ENCODE data around the gene TAF8. TPM values are rescaled to one million over a fixed set of nuclear protein-coding genes. Genes with fewer than 3 reads are reported as not detected.
"Not testable (repeated sequence)": the region's sequence is repeated elsewhere in the genome, so short reads cannot be mapped to it uniquely, and the experiment has no call there.

The TAF8 gene, protein sequence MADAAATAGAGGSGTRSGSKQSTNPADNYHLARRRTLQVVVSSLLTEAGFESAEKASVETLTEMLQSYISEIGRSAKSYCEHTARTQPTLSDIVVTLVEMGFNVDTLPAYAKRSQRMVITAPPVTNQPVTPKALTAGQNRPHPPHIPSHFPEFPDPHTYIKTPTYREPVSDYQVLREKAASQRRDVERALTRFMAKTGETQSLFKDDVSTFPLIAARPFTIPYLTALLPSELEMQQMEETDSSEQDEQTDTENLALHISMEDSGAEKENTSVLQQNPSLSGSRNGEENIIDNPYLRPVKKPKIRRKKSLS
- total RNA-seq (2021), result 35.6 and 38.4 TPM in 2 replicates
- Bru-seq, nascent RNA, result percentile 77 among the genes with signal in this experiment
- BruChase-seq, experiment 1, labeled RNA remaining after a 2-hour chase, result percentile 77 among the genes with signal in this experiment
- percentile 83 among the genes with signal in this experiment for BruChase-seq, experiment 2, labeled RNA remaining after a 6-hour chase
- long read RNA-seq, partial matches to known transcripts, result 2 of 15 reads
- long read RNA-seq, other reads (novel, unspliced or antisense), result 9 of 15 reads

DNA sequence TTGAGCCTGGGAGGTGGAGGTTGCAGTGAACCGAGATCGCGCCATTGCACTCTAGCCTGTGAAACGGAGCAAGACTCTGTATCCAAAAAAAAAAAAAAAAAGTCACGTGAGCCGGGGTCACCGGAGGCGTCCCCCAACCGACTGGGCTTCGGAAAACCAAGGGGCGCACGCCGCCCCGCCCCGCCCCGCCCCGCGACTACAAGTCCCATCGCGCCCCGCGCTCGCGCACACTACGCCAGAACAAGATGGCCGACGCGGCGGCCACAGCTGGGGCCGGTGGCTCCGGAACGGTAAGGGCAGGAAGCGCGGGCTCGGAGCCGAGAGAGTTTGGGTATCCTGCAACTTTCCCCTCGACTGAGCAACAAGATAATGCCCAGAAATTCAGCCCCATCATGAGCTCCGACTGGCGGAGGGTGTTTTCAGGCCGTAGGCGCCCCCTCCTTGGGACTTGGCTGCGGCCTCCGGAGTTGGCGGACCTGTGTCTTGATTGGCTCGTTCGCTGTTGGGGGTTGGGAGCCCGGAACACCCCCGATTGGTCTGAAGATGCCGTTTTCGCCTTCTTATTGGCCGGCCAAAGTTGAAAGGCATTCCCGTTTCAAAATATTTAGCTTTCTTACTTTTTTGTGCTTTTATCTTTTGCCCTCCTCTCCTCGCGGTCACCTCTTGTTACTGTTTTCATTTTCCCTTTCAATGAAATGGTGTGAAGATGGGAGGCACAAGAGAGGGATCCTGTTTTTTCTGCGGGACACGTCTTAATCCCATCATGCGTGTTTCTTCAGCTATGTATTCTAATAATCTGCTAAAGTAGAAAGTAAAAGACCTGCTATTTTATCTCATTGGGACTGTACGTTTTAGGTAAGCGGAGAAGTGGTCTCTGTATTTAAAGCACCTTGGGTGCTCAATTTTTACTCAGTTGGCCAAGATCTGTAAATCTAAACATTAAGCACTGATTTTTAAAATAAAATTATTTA lies at the start of gene TAF8:
TSS of gene TAF8 (plus strand) at position 228 of the 971 bp plus-strand sequence. CDS start at position 246, 18 bp downstream.
- H3K27me3 ChIP-seq (ENCODE audit: insufficient read depth, low read depth), result no peaks in the 10 kb centered on the region
- no peaks in the 10 kb centered on the region for H3K9me2 ChIP-seq (ENCODE audit: insufficient read depth)
- ChIA-PET CTCF (interaction anchor here (0.6 to 1.1 kb wide), 6 partner anchors 162 to 513 kb away, joined by 4 to 10 read pairs (median 5); partner anchors contain the start of gene UBR2), POLR2A (ENCODE audit: unreplicated experiment) (interaction anchor here (0.5 to 1.2 kb wide), 11 partner anchors 10 to 829 kb away, joined by 3 to 14 read pairs (median 4); partner anchors contain the start of gene RPL7L1)
- no peaks in the 10 kb centered on the region for H3K9me3 ChIP-seq (ENCODE audit: insufficient read depth, low read depth)
- peaks cover 40% of the 10 kb centered on the region; the same call in 1 of the 2 replicates for H3F3A ChIP-seq (ENCODE audit: insufficient read depth, low read depth)
- BruUV-seq (replicated peaks), result TSS peak; percentile 42
- intact Hi-C loops (cut with micrococcal nuclease; ENCODE audit: unreplicated experiment), result no loop called here
- H3K4me3 ChIP-seq, result peak within 1 kb of the TSS; percentile 91
- TF ChIP-seq, protein P1, sequence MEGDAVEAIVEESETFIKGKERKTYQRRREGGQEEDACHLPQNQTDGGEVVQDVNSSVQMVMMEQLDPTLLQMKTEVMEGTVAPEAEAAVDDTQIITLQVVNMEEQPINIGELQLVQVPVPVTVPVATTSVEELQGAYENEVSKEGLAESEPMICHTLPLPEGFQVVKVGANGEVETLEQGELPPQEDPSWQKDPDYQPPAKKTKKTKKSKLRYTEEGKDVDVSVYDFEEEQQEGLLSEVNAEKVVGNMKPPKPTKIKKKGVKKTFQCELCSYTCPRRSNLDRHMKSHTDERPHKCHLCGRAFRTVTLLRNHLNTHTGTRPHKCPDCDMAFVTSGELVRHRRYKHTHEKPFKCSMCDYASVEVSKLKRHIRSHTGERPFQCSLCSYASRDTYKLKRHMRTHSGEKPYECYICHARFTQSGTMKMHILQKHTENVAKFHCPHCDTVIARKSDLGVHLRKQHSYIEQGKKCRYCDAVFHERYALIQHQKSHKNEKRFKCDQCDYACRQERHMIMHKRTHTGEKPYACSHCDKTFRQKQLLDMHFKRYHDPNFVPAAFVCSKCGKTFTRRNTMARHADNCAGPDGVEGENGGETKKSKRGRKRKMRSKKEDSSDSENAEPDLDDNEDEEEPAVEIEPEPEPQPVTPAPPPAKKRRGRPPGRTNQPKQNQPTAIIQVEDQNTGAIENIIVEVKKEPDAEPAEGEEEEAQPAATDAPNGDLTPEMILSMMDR (conservative IDR thresholded peaks at IDR 0.05), result no peak
- no peak for TF ChIP-seq EZH2 (IDR thresholded peaks at IDR 0.05; ENCODE audit: low read depth)
- H3K4me1 ChIP-seq (replicated peaks; ENCODE audit: insufficient read depth), result peaks cover 35% of the 10 kb centered on the region
- no peaks in the 10 kb centered on the region for H4K20me1 ChIP-seq (ENCODE audit: insufficient read depth)
- H3K36me3 ChIP-seq (ENCODE audit: low read depth), result 0 out of 2 replicates have a peak, but pooled peaks cover 19% of the 10 kb centered on the region
- H3K4me2 ChIP-seq, result peak within 1 kb of the TSS; percentile 93
- peak within 1 kb of the TSS; percentile 81 for H2AFZ ChIP-seq
- peaks cover 14% of the 10 kb centered on the region; the same call in 1 of the 2 replicates for H3K79me2 ChIP-seq (ENCODE audit: low read depth)
- H3K27ac ChIP-seq, result peak within 1 kb of the TSS; percentile 68
- DNase-seq, result peak; percentile 83 to 90

DNA sequence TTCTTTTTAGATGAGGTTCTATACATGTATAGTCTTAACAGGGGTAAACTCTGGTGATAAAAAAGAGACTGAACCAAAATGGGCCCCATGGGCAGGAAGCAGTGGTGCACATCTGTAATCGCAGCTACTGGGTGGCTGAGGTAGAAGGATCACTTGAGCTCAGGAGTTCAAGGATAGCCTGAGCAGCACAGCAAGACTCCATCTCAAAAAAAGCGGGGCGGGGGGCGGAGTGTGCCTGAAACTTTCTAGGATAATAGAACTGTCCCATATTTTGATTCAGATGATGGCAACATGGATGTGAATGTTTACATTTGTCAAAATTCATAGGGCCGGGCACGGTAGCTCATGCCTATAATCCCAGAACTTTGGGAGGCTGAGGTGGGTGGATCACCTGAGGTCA lies 48.8 kb upstream of the TAF8 start:
- CTCF ChIA-PET, result no interaction called here
- POLR2A ChIA-PET (ENCODE audit: unreplicated experiment), result interaction anchor here (0.7 kb wide), 1 partner anchor 87 kb away, joined by 12 read pairs; no protein-coding TSS in a partner anchor

DNA sequence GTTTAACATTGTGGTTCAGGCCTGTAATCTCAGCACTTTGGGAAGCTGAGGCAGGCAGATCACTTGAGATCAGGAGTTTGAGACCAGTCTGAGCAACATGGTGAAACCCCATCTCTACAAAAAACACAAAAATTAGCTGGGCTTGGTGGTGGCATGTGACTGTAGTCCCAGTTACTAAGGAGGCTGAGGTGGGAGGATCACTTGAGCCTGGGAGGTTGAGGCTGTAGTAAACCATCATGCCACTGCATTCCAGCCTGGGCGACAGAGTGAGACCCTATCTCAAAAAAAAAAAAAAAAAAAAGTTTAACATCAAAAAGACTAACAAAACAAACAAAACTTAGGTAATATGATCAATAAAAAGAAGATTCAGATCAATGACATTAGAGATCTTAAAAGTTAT lies 46.7 kb upstream of the TAF8 start:
- H3K27me3 ChIP-seq (ENCODE audit: insufficient read depth, low read depth); H3K4me3 ChIP-seq; POLR2A ChIA-PET (ENCODE audit: unreplicated experiment); H3K9me2 ChIP-seq (ENCODE audit: insufficient read depth); H3K36me3 ChIP-seq (ENCODE audit: low read depth); H3F3A ChIP-seq (ENCODE audit: insufficient read depth, low read depth); BruUV-seq (replicated peaks); H3K27ac ChIP-seq; H3K4me2 ChIP-seq; intact Hi-C loops (cut with micrococcal nuclease; ENCODE audit: unreplicated experiment); H3K4me1 ChIP-seq (replicated peaks; ENCODE audit: insufficient read depth); H2AFZ ChIP-seq; DNase-seq; CTCF ChIA-PET; H3K79me2 ChIP-seq (ENCODE audit: low read depth); H4K20me1 ChIP-seq (ENCODE audit: insufficient read depth); H3K9me3 ChIP-seq (ENCODE audit: insufficient read depth, low read depth): not testable (repeated sequence)

More for the DNA sequence above, 48.8 kb upstream of the TAF8 start:
- no TSS peak for BruUV-seq (replicated peaks)
- H3K9me3 ChIP-seq (ENCODE audit: insufficient read depth, low read depth), result no peaks in the 10 kb centered on the region
- no peaks in the 10 kb centered on the region for H3K79me2 ChIP-seq (ENCODE audit: low read depth)
- DNase-seq, result no peak
- H2AFZ ChIP-seq, result no peak overlapping the region
- no peak overlapping the region for H3K4me2 ChIP-seq
- TF ChIP-seq, protein P1 (conservative IDR thresholded peaks at IDR 0.05), result no peak
- no peak for TF ChIP-seq EZH2 (IDR thresholded peaks at IDR 0.05; ENCODE audit: low read depth)
- no peaks in the 10 kb centered on the region for H4K20me1 ChIP-seq (ENCODE audit: insufficient read depth)
- intact Hi-C loops (cut with micrococcal nuclease; ENCODE audit: unreplicated experiment), result no loop called here
- H3K36me3 ChIP-seq (ENCODE audit: low read depth), result no peaks in the 10 kb centered on the region
- no peaks in the 10 kb centered on the region for H3K27me3 ChIP-seq (ENCODE audit: insufficient read depth, low read depth)
- H3K9me2 ChIP-seq (ENCODE audit: insufficient read depth), result no peaks in the 10 kb centered on the region
- H3K4me3 ChIP-seq, result no peak overlapping the region
- no peaks in the 10 kb centered on the region for H3F3A ChIP-seq (ENCODE audit: insufficient read depth, low read depth)
- no peaks in the 10 kb centered on the region for H3K4me1 ChIP-seq (replicated peaks; ENCODE audit: insufficient read depth)
- H3K27ac ChIP-seq, result no peak overlapping the region

Data from PC-9 (cell line).